ENCODE measurements around the gene EXOC1. TPM values are rescaled to one million over a fixed set of nuclear protein-coding genes. Genes with fewer than 3 reads are reported as not detected.
A peak's percentile ranks its signal among the peaks of the same experiment; 100 is the strongest.

Gene EXOC1
- total RNA-seq, 1 donor from 2014 or later = 51.3 TPM

DNA sequence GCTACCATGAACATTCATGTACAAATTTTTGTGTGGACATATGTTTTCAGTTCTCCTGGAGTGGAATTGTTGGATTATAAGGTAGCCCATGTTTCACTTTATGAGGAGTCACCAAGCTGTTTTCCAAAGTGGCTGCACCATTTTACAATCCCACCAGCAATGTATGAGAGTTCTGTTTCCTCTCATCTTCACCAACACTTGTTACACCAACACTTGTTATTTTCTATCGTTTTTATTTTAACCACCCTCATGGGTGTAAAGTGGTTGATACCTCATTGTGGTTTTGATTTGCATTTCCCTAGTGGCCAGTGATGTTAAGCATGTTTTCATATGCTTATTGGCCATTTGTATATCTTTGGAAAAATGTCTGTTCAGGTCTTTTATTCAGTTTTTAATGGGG is 4.1 kb downstream of the EXOC1 start:
- DNase-seq (ENCODE audit: low spot score) = no peak

DNA sequence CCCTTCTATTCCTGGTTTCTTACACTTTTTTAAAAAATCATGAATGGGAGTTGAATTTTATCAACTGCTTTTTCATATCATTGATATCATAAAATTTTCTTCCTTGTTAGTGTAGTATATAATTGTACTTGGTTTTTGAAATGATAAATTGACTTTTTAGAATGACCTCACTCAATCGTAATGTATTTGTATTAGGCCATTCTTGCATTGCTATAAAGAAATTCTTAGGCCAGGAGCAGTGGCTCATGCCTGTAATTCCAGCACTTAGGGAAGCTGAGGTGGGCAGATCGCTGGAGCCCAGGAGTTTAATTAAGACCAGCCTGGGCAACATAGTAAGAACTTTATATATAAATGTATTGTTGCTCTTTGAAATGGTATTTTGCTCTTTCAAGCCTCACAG is 6.3 kb downstream of the EXOC1 start:
- no peak for DNase-seq (ENCODE audit: low spot score)

DNA sequence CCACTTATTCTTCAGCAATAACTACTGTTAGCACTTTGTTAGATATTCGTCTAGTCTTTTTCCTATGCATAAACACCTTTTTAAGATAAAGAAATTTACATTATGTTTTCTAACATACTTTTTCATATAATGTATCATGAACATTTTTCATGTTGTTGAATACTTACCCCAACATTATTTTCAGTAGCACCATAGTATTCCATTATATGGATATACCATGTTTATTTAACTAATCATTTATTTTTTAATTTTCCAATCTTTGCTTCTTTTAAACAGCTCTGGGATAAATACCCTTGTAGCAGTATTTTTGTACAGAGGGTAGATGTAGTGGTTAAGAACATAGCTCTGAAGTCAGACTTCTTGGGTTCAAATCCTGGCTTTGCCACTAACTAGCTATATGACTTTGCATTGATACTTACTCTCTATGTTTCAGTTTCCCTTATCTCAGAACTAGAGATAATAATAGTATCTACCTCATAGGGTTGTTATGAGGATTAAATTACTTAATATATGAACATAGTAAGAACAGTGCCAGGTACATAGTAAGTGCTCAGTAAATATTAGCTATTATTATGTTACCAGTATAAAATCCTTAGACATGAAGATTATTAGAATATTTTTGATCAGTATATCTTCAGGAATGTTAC is 11.3 kb downstream of the EXOC1 start:
- DNase-seq (ENCODE audit: low spot score) = no peak

DNA sequence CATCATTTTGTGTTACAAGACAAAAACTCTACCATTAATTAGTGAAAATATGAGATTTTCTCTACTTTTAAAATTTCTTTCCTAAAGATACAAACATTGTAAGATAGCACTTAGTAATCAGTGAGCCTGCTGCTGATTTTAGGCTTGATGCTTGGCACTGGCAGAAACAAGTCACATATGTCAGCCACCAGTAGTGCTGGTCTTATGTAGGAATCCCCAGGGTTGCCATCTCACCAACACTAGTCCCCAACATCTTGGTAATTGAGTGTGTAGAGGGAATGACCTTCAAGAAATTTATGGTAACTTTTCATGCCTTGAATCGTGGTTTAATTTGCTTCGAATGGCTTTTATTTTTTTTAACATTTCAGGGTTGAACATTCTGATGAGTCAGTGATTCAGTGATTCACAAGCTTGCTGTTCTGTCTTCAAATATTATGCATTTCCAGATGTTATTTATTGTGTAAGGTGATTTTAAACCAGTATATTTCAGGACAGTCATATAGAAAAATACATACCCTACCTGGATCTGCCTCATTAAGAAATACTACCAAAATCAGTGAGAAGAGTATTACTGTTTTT is 11.9 kb downstream of the EXOC1 start:
- DNase-seq (ENCODE audit: low spot score) = peak; percentile 16

DNA sequence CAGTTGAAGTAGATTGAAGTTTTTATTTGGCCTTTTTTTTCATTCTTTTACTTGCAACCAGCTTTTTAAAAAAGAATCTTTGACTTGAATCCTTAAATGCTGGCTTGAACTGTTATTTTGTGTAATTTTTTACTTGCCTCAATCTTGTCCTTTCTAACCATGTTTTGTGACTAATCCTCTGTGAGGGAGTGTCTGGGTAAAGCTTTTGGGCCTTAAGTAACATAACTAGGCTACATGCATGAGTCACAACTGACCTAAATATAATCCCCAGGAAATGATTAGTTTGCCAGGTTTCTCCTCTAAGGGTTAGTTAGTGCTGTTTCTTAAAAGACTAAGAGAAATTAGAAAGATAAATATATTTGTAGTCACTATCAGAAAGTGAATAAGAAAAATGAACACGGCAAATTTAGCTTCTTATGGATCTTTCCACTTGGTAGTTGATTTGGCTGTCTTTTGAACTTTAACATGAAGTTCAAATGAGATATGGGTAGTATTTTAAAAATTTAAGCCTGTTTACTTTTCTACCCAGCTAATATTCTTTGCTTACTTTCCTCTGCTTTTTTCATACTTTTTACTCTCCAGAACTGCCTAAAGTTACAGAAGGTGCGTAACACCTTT is 13.0 kb downstream of the EXOC1 start:
- DNase-seq (ENCODE audit: low spot score) = peak; percentile 85

DNA sequence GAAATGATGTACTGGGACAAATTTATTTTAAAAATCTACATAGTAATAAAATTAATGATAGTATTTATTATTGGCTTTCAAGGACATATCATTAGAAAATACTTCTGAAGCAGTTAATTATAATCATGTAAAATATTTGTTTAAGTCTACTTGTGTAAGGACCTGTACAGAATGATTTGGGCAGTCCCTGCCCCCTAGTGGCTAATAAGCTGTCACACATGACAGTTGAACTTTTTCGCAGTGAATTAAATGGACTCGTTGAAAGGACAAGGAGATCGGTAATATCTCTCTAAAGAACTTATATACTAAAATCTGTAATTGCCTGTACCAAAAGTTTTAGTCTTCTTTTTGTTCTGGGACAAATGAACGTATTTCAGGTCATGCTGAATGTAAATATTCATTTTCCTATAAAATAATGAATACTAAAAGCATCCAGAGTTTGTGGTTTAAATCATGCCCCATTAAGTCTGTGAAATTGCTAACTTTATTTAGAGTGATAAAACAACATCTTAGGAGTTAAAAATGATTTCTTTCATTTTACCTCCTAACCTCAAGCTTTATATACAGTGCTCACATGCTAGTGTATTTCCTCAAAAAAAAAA is 13.6 kb downstream of the EXOC1 start:
- DNase-seq (ENCODE audit: low spot score) = peak; percentile 61

DNA sequence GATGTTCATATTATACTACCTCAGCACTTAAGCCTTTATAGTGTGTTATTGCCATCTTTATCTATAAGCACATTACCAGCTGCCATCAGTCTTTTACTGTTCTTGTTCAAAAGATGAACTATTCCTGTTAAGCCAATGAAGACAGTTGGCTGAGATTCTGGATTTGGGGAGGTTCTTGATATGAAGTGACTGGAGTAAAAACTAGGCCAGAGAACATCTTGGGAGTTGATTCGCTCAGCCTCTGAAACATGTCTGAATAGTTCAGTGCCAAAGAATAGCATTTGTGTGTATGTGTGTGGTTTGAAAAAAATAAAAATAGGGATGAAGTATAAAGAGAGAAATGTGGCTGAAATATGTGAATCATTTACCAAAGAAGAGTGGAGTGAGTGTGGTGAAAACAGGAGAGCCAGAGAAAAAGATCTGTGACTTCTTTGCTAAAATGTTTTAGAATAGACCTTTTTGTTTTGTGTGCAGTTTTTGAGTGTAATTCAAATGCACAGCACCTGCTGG is 15.2 kb downstream of the EXOC1 start:
- peak; percentile 68 for DNase-seq (ENCODE audit: low spot score)

DNA sequence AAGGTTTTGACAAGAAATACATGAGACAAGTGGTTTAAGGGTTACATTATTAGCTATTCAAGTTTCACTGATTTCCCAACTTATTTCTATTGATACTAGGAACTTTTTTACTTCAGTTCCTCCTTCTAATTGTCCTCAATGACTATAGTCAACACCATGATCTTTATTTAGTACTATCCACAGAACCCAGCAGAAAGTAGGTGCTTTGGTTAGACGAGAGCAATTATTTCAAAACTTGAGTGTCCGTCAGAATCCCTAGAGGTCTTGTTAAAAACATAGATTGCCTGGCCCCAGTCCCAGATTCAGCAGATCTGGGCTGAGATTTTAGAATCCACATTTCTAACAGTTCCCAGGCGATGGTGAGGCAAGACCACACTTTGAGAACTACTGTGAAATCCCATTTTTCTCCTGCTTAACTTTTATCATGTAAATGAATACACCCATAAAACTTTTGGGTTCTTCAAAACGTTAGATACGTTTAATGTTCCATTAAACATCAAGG is 17.9 kb downstream of the EXOC1 start:
- DNase-seq (ENCODE audit: low spot score) = no peak

DNA sequence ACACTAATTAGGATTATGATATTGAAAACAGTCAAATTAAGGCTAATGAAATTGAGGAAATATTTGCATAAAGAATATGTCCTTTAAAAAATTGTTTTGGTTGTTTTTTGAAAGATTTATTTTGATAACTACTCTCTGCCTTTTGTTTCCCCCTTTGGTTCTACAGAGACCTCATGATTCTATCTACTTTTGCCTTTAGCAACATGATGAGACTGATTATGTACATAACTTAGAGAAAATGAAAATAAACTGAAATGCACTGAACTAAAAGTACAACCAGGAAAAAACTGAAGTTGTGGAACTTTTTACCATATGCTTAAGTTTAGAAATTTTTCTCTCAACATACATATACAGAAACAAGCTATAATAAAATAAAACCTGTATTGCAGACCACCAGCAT is 21.4 kb downstream of the EXOC1 start:
- DNase-seq (ENCODE audit: low spot score) = no peak

DNA sequence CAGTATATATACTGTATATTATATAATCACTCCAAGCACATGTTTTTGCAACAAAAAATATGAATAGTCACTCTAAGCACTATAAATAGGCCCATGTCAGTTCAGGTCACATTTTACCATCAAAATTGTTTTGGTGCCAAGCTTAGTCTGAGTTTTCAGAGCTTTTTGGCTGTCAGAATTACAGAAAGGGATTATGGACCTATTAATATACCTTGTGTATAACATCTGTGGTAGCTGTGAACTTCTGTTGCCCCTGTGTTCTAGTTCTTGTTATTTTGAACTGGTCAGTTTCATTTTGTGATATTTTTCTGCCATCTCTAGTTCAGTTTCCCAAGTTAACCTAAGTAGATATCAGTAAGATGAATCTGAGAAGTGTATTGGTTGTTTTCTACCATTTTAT is 22.9 kb downstream of the EXOC1 start:
- DNase-seq (ENCODE audit: low spot score) = no peak

DNA sequence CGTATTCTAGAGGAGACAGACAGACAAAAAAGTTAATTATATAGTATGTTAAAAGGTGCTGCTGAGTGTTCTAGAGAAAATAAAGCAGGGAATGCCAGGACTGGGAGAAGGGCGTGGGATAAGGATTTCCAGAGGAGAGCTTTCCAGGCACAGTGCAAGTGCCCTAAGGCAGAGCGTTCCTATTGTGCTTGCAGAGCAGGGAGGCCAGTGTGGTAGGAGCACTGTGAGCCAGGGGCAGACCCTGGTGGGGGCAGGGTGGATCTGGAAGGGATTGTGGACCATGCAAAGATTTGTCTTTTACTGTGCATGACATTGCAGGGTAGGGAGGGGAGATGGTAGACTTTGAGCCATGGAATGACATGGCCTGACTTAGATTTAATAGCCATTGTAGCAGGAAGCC is 25.8 kb downstream of the EXOC1 start:
- no peak for DNase-seq (ENCODE audit: low spot score)

DNA sequence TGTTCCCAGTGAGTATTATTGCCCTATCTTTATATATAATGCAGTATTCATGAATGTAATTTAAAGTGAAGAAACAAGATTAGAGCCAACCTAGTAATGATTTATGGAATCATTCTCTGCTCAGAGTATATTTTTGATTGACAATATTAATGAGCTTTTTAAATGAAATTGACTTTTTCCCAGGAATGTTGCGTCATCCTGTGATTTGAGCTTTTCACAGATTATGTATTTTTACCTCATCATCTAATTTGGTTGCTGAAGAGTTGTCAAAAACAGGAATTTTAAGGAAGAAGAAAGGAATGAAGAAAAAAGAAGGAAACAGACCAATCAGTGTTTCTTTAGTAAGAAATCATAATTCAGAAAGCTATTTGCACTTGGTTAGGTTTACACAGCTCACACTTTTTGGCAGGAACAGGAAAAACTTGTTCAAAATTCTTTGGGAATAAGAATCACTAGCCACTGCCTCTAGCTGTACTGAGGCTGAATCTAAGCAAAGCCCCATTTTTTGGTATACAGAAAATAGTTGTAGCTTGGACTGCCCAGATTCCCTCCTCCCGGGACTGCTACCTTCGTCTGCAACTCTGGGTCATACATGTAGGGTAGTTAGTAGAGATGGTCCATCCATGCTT is 27.3 kb downstream of the EXOC1 start:
- DNase-seq (ENCODE audit: low spot score) = no peak

DNA sequence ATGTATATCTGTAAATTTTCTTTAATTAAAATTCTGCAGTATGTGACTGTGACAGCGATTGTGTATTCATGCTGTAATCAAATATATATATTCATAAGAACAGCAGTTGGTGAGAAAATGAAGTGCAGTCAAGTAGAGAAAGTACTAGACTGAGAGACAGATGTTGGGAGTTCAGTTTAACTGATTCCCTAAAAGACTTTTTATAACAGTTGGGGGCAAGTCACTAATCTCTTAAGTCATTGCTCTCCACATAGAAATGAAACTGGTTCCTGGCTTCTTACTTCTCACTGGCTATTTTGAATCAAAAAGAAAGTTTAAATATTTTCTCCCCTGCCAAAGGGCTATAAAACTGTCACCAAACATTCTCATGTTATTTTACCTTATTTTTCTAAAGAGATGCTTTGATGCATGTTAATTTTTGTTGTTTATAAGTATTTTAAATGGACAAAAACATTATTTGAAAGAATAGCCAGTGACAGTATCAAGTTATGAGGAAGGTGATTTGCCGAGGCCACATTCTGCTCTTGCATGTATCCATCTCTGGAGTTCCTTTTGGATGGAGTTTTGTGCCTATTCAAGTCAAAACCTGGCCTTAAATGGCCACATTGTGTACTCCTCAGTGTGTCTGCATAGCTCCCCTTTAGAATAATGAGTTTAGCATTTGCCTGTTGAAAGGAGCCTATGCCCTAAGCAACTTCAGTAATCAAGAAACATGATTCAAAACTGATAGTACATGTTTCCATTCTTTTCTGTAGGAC is 30.8 kb downstream of the EXOC1 start:
- no peak for DNase-seq (ENCODE audit: low spot score)

DNA sequence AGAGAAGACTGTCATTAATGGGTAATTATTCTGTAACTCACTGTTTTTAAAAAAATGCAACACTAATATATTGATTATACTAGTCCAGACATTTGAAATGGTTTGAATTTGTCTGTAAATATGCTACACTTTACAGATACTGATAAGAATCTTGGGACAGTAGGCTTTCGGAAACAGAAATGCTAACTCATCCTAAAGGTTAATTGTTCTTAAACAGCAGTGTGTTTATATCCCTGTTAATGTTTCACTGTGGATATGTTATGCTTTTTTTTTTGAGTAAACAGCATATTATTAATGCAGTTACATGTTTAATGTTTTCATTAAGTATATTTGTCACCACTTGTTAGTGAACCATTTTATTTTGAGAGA is 31.4 kb downstream of the EXOC1 start:
- DNase-seq (ENCODE audit: low spot score) = no peak

DNA sequence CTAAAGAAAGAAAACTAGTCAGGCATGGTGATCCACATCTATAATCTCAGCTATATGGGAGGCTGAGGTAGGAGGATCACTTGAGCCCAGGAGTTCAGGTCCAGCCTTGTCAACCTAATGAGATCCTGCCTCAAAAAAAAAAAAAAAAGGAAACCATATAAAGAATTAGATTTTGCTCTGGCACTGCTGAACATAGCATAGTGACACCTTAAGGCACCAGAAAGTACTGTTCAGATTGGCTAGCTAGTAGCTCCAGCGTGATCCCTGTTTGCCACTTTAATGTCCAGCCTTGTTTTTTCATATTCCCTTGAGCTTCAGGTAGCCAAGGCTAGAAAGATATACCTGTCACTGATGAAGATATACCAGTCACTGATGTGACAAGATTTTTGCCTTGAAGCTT is 34.1 kb downstream of the EXOC1 start:
- DNase-seq (ENCODE audit: low spot score) = no peak

DNA sequence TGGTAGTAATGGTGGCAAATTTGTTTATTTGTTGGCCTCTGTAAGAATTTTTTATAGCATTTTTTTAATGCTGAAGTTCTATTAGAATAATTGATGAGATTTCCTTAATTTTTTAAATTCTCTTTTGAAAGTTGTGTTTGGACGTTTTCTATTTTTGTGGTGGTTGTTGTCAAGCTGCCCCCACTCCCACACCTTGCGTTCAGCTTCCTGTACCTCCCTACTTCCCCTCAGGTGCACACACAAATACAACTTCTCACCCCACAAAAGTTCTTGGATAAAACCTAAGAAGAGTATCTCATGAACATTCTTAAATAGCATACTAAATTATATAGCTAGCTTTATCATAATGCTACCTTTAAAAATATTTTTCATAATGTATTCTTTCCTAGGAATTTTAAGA is 38.7 kb downstream of the EXOC1 start:
- no peak for DNase-seq (ENCODE audit: low spot score)

DNA sequence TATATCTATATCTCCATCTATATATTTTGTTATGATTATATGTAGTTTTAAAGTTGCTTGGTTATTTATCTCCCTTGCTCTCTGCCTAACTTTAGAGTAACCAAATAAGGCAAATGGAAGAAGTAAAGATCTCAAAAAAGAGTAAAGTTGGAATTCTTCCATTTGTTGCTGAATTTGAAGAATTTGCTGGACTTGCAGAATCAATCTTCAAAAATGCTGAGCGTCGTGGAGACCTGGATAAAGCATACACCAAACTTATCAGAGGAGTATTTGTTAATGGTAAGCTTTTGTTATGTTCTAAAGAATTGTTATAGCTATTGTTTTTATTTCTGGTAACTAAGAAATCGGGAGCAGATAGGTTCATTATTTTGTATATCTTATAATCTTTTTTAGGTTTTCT is 43.2 kb downstream of the EXOC1 start:
- DNase-seq (ENCODE audit: low spot score) = peak; percentile 11

DNA sequence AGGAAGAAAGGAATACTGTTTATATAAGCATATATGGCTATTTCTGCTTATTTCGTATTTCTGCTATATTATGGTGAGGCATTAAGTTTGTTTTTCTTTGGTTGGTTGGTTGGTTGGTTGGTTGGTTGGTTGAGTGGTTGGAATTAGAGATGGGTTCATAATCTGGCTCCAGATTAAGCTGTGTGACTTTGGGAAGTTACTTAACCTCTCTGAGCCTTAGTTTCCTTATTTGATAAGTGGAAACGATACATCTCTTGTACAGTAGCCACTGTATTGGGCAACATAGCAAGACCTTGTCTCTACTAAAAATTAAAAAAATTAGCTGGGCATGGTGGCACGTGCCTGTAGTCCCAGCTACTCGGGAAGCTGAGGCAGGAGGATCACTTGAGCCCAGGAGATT is 49.2 kb downstream of the EXOC1 start:
- no peak for DNase-seq (ENCODE audit: low spot score)

DNA sequence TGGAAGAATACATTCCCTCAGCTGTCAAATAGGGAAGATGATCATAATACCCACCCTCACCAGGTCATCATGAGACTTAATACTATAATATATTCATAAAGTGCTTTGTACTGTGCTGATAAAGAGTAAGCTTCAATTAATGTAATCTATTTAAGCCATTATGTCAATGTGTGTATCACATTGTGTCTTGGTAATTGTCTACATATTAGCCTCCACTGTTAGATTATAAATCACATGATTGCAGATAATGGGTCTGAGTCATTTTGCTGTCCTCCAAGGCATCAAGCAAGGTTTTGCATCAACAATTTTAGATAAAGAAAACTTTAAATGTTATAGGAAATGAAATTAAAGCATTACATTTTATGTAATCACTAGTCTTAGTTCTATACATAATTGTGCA is 50.1 kb downstream of the EXOC1 start:
- DNase-seq (ENCODE audit: low spot score) = no peak

DNA sequence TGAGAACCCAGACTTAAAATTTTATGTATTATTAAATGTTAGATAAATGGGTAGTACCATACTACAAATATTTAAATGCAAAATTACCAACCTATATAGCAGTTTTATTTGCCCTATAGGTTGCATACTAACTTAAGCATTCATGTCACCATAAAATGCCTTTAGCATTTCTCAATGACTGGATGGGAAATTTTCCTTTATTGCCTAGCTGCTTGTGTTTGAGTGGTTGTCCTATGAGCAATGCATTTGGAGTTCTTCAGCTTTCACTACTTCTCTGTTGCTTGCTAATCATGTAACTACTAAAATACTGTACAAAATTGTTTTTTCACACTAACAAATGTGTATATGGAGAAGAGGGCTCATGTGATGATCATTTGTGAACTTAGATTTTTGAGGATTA is 51.1 kb downstream of the EXOC1 start:
- no peak for DNase-seq (ENCODE audit: low spot score)

DNA sequence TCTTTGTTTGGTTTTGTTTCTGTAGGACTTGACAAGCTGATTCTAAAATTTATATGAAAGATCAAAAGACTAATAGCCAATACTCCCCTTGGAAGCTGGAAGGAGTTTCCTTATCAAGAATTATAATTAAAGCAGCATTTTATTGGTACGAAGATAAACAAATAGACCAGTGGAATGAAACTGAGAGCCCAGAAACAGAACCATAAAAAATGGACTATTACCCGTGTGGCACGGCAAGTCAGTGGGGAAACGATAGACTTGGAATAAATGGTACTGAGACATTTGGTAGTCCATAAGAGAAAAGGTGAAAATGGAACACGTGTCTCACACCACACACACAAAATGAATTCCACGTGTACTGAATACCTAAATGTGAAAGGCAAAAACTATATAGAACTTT is 52.9 kb downstream of the EXOC1 start:
- no peak for DNase-seq (ENCODE audit: low spot score)

DNA sequence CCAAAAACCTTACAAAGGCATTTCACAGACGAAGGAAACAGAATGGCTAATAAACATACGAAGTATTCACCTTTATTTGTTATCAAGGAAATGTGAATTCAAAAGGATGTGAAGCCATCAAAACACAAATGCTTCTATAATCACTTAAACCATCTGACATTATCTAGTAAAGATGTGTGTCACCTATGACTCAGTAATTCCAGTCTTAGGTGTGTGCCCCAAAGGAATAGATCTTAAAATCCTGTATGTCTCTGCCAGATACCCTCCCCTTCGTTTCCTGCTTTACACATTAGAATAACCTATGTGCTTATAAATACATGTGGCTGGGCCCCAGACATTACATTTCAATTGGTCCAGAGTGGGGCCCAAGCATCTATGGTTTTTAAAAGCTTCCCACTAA is 53.5 kb downstream of the EXOC1 start:
- no peak for DNase-seq (ENCODE audit: low spot score)

Measured in umbilical cord (tissue), 2 donors.